Right ventricle myocardium inferior (tissue), 1 donor: ENCODE measurements around the gene UGT1A8. TPM values are rescaled to one million over a fixed set of nuclear protein-coding genes. Genes with fewer than 3 reads are reported as not detected.

Source experiments
- ATAC-seq: fragments of 200-7000 bp; cut with Tn5 transposase; one replicate; pipeline ENCODE4 v1.9.1; 2020; ENCODE audit warnings: mild to moderate bottlenecking, moderate library complexity
- DNase-seq: peaks from one replicate; pipeline ENCODE4 v3.0.0; 2021; ENCODE audit errors: missing footprints
- intact Hi-C: fragments of 100-400 bp; cut with DNase I; formaldehyde crosslinking; loops from one replicate; pipeline ENCODE4 v1.11.0; 2022
- total RNA-seq: library from RNA; stranded (reverse); fragmentation: NEBNext Ultra II Directional; extraction: Animal tissue kit (Norgen Biotek cat#: 25700); gene quantifications from one replicate; pipeline ENCODE4 v1.2.1, GENCODE V29; 2021
- donor health status: DM: no; HTN: yes; CAD: no; lungs with severe emphysema.

The UGT1A8 gene
- total RNA-seq, 1 donor from 2014 or later = not detected

GRCh38 chr2:233779722-233780121 is 162.3 kb downstream of the UGT1A8 start:
- DNase-seq = no peak
- intact Hi-C loops = no loop called here
- no peak for ATAC-seq

DNA sequence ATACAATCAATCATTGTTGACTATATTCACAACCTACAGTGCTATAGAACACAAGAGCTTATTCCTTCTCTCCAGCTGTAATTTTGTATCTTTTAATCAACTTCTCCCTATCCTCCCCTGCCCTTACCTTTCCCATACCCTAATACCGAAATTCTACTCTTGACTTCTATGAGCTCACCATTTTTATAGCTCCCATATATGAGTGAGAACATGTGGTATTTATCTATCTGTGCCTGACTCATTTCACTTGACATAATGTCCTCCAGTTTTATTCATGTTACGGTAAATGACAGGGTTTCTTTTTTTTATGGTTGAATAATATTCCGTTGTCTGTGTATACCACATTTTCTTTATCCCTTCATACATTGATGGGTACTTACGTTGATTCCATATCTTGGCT is 163.3 kb downstream of the UGT1A8 start:
- intact Hi-C loops = no loop called here
- DNase-seq (no peak), ATAC-seq (no peak)

DNA sequence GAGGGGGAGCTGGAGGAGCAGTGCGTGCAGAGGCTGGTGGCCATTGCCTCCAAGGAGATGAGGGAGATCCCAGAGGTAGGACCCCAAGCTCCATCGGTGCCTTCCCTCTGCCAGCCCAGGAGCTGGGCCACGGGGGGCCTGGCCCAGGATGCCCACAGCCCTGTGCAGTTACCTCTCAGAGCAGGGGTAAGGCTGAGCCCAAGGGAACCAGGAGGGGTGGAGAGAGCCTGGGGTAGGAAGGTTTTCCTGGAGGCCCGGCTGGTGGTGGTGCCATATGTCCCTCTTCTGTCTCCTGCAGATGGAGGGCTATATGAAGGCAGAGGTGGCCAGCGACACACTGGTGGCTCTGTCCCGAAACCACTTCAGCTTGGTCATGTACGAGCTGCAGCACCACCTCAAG is 172.1 kb downstream of the UGT1A8 start:
- intact Hi-C loops = no loop called here
- no peak for DNase-seq
- ATAC-seq = no peak

DNA sequence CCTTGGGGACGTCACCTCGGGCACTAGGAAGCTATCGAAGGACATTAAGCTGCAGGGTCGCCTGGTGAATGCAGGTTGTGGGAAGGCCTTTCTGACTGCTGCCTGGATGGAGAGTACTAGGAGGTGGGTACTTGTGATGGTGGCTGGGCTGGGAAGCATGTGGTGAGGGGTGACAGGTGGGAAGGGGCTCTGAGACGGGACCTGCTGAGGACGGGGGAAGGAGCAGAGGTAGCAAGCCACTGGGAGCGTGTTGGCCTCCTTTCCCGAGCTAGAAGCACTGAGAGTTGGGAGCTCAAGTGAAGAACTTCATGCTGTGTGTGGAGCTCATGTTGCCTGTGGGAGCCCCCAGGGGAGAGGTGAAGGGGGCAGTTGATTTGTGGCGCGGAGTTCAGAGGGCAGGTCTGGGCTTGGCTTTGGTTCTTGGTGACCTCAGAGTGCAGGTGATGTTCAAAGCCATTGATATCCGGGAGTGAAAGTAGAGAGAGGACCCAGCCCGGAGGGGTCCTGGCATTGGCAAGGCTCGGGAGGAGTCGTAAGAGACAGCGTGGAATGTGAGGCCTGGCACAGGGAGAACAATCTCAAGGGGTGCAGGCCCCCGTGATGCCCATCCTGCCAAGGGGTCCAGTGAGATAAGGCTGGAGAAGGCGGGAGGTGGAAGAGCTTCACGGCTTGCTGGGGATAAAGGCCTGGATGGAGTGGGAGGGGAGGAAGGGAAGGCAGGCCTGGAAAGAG is 173.9 kb downstream of the UGT1A8 start:
- ATAC-seq (no peak), DNase-seq (no peak)
- intact Hi-C loops = no loop called here

GRCh38 chr2:233791883-233792329 is 174.5 kb downstream of the UGT1A8 start:
- ATAC-seq (no peak), DNase-seq (no peak)
- intact Hi-C loops = no loop called here

DNA sequence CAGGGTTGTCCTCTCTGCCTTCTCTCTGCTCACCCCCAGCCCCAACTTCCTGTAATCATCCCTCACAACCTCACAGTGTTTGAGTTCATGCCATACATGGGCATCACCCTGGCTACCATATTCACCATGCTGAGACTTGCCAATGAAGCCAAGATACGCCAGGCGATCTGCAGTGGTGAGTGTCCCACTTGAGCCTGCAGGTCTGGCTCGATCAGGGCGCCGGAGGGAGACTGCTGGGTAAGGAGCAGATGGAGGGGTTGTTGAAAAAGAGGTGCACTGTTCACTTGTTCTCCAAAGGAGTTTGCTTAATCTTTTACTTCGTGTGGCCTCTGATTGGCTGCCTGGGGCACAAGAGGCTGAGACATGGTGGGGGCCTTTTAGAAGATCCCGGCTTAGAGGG is 175.3 kb downstream of the UGT1A8 start:
- DNase-seq = no peak
- ATAC-seq = no peak
- intact Hi-C loops = no loop called here

DNA sequence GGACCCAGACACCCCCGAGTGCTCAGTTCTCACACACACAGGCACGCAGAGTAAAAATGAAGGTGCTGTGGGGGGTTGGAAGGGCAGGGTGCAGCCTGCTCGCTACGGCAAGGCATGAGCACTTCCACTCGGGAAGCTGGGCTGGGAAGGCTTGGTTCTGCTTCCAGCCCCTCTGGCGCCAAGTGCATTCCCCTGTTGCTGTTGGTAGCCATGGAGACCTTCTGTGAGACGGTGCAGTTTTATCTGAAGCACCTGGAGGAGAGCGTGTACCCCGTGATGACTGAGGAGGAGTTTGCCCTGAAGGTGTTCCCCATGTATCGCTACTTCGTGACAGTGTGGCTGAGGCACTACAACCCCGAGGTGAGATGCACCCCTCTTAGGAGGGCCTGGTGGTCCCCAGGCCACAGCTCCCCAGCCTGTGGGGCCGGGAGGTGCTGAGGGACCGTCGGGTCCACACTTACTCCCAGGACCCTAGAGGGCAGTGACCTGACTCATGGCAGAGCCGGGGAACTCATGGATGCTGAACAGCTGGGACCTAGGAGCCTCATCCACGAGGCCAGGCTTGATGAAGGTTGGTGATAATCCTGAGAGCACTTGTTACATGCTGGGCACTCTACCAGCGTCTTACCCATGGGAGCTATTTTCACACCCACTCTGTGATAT is 176.2 kb downstream of the UGT1A8 start:
- intact Hi-C loops = no loop called here
- ATAC-seq = no peak
- no peak for DNase-seq

- DNase-seq (no peak), ATAC-seq (no peak)
- intact Hi-C loops = no loop called here
These were observed 176.8 kb downstream of the UGT1A8 start for GRCh38 chr2:233794128-233794658.

DNA sequence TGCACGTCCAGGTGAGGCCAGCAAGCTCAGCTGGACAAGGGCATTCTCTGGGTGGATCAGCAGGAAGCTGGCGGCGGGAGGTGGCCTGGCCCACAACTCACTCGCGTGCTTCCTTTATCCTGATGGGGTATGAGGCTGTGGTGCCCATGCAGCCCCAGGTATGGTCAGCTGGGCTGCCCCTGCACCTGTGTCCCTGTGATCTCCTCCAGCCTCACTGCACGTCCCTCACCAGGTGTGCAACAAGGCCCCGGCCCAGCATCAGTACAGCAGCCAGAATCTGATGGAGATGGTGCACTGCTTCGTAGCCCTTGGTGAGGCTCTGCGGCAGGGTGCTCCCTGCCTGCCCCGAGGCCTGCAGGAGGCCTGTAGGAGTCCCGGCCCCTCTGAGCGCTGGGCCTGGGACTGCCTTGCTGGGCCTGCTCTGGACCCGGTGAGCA is 178.3 kb downstream of the UGT1A8 start:
- ATAC-seq (no peak), DNase-seq (no peak)
- intact Hi-C loops = no loop called here

DNA sequence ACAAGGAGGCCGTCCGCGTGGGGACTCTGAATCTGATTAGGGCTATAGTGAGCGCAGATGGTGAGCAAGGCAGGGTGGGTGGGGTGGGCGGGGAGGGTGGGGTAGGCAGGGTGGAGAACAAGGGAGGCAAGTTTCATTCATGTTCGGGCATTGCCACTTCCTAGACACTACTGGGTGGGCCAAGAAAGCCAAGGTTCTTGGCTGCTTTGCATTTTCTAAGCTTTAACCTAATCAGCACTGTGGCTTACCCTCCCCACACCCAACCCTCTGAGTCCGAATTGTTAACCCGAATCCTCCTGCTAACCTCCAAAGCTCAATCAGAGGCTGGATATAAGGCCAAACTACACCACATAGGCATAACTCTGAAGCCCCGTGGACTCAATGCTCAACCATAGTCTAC is 178.8 kb downstream of the UGT1A8 start:
- ATAC-seq (no peak), DNase-seq (no peak)
- intact Hi-C loops = no loop called here

DNA sequence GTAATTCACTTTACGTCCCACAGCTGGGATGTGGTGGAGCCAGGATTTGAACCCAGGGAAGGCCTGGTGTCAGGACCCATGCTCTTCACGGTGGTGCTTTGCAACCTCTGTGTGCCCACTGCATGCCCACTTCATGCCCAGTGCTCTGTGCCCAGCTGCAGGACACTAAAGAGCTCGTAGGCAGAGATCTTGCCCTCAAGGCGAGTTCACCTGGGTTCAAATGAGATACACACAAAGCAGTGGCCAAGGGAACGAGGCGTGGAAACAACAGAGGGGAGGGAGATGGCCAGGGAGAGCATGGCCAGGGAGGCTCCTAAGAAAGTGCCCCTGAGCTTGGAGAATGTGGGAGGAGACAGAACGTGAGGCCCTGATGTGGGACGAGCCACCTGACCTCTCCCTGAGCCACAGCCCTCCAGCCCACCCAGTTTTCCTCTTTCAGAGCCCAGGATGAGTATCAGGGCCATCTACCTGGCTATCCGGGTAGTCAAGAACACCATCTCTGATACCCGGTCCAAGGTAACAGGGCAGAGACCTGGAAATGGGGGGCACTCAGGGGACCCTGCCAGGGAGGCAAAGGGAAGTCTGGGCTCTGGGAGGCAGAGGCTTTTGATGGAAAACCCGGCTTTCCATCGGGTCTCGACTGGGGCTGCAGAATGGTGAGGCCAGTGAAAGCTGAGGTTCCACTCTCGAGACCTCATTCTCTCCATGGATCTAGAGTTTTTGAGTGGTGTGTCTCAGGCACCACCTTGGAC is 181.1 kb downstream of the UGT1A8 start:
- intact Hi-C loops = no loop called here
- ATAC-seq (no peak), DNase-seq (no peak)

GRCh38 chr2:233799087-233799665 is 181.7 kb downstream of the UGT1A8 start:
- ATAC-seq = no peak
- DNase-seq = no peak
- intact Hi-C loops = no loop called here

DNA sequence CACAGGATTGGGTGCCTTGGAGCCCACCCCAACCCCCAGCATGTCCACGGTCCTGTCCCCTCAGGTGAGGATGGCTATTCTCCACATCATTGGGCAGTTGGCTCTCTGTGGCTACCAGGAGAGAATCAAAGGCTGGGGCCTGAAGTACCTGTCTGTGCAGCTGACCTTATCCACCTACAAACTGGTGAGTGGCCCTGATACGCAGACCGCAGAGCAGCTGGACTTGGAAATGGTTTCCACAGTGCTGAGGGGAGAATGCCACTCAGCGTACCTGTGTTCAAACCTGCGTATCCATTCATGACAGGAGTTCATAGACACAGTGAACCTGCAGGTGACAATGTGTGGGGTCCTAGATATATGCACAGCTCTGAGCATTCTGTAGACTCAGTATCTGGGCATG is 182.3 kb downstream of the UGT1A8 start:
- ATAC-seq = no peak
- no peak for DNase-seq
- intact Hi-C loops = no loop called here

DNA sequence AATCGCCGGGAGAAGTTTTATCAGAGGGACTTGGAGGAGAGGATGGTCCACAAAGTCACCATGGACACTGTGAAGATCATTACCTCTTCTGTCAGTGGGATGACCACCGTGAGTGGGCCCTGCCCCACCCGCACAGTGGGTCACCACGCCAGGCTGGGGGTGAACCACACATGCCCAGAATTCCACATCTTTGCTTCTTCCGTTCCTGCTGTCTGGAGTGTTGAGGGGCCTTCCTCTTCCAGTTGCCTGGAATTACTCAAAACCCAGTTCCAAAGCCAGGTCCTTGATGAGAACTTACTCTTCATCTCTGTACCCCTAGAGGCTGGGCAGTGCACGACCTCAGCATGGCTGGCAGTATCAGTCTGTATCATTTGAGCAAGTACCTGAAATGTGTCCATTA is 182.8 kb downstream of the UGT1A8 start:
- intact Hi-C loops = no loop called here
- DNase-seq (no peak), ATAC-seq (no peak)

DNA sequence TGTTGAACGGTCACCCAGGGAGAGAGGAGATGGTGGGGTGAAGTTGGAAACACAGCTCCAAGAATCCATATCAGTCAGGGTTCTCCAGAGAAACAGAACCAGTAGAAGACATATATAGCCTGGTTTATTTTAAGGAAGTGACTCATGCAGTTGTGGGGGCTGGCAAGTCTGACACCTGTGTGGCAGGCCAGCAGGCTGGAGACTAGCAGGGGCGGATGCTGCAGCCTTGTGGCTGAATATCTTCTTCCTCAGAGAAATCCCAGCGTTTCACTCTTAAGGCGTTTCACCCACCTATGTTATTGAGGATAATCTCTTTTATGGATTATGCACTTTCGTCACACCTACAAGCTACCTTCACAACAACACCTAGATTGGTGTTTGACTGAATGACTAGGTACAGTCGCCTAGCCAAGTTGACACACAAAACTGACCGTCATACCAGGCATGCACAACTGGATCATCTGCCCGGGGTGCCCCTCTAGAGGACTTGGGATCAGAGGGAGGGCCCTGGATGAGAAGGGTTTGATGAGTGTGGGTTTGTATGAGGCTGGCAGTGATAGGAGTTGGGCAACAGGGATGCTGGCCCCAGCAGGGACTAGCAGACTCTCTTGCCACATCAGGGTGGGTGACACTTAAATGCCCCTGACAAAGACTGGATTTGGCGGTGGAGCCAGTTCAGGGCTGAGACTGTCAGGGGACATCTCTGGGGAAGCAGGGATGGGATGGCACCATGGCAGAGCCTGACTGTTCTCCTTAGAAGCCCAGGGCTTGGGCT is 184.1 kb downstream of the UGT1A8 start:
- intact Hi-C loops = no loop called here
- no peak for DNase-seq

DNA sequence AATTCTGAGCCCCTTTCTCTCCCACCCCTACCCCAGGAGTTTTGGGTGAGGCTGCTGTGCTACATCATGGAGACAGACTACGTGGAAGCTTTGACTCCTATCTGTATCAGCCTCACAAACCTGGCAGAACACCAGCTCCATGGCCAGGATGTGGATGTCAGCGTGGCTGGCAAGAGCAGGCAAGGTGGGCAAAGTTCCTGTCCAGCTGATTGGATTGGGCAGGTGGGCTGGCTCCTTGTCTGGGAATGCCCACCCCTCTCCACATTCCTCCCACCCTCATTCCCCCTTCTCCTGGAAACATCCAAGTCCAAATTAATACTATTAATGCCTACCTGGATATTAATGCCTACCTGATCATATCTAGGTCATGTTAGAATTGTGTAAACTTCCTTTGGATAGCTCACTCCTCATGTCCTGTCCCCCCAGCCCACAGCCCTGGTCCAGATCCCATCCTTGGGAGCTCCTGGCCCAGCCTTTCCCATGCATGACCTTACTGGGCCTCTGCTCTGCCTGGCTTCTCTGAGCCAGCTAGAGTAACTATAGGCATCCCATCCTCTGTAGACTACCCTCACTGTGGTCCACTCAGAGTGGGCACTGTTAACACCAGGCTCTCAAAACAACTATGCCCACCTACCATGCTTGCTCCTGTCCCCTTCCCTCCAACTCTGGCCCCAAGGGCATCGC is 184.8 kb downstream of the UGT1A8 start:
- intact Hi-C loops = no loop called here
- ATAC-seq = no peak

More for the DNA sequence above, 184.1 kb downstream of the UGT1A8 start:
- ATAC-seq = no peak

GRCh38 chr2:233803292-233803911 is 186.0 kb downstream of the UGT1A8 start:
- intact Hi-C loops = no loop called here
- DNase-seq (no peak), ATAC-seq (no peak)

More for the DNA sequence above, 184.8 kb downstream of the UGT1A8 start:
- no peak for DNase-seq

- intact Hi-C loops = no loop called here
- DNase-seq = no peak
- ATAC-seq = no peak
These were observed 186.6 kb downstream of the UGT1A8 start for GRCh38 chr2:233803994-233804393.
